ENCODE measurements around the gene HSPA4L.
A peak's percentile ranks its signal among the peaks of the same experiment; 100 is the strongest.

The HSPA4L gene

GRCh38 chr4:127748957-127749356 lies 33.2 kb upstream of the HSPA4L start:
- no peak overlapping the region for H3K4me3 ChIP-seq (ENCODE audit: low read depth, low read length)
- DNase-seq (ENCODE audit: low read depth), result peak; percentile 8
- no peak for TF ChIP-seq CTCF (IDR thresholded peaks at IDR 0.05; ENCODE audit: insufficient read depth, low read depth, low read length, missing control alignments)

GRCh38 chr4:127756906-127757305 lies 25.2 kb upstream of the HSPA4L start:
- H3K4me3 ChIP-seq (ENCODE audit: low read depth, low read length), result no peak overlapping the region
- TF ChIP-seq CTCF (IDR thresholded peaks at IDR 0.05; ENCODE audit: insufficient read depth, low read depth, low read length, missing control alignments), result no peak
- DNase-seq (ENCODE audit: low read depth), result no peak

GRCh38 chr4:127759228-127759820 lies 22.8 kb upstream of the HSPA4L start:
- TF ChIP-seq CTCF (IDR thresholded peaks at IDR 0.05; ENCODE audit: insufficient read depth, low read depth, low read length, missing control alignments), result no peak
- H3K4me3 ChIP-seq (ENCODE audit: low read depth, low read length), result no peak overlapping the region
- DNase-seq (ENCODE audit: low read depth), result no peak

- H3K4me3 ChIP-seq (ENCODE audit: low read depth, low read length), result no peak overlapping the region
- no peak for TF ChIP-seq CTCF (IDR thresholded peaks at IDR 0.05; ENCODE audit: insufficient read depth, low read depth, low read length, missing control alignments)
- DNase-seq (ENCODE audit: low read depth), result no peak
Observed at GRCh38 chr4:127759893-127760292, 22.2 kb upstream of the HSPA4L start.

DNA sequence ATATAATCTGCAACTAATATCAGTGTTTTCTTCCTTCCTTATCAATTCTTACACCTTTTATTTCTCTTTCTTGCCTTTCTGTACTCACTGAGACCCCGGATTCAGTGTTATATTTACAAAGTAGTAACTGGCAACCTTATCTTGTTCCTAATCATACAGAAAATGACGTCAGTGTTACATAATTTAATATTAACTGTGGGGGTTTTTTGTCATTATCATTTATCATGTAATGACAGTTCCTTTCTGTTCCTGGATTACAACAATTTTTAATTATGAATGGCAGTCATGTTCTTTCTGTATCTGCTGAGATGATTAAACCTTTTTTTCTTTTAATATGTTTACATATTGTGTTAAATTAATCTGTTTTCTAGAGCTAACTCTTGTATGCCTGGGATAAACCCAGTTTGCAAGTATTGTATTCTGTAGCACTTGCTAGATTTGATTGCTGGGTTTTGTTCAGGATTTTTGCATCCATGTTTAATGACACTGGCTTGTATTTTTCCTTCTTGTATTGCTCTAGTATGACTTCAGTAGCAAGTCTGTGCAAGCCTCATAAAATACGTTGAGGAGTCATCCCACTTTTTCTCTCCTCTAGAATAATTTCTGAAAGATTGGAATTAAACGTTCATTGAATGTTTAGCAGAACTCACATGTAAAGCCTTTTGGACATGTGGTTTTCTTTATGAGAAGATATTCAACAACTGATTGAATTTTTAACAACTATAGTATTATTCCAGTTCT lies 10.4 kb upstream of the HSPA4L start:
- TF ChIP-seq CTCF (IDR thresholded peaks at IDR 0.05; ENCODE audit: insufficient read depth, low read depth, low read length, missing control alignments), result no peak
- no peak overlapping the region for H3K4me3 ChIP-seq (ENCODE audit: low read depth, low read length)
- no peak for DNase-seq (ENCODE audit: low read depth)

GRCh38 chr4:127772769-127773671 lies 9.1 kb upstream of the HSPA4L start:
- no peak for TF ChIP-seq CTCF (IDR thresholded peaks at IDR 0.05; ENCODE audit: insufficient read depth, low read depth, low read length, missing control alignments)
- no peak overlapping the region for H3K4me3 ChIP-seq (ENCODE audit: low read depth, low read length)
- no peak for DNase-seq (ENCODE audit: low read depth)

Data from GM12865 (cell line).